Measurements from ENCODE around the gene CCDC157. TPM values are rescaled to one million over a fixed set of nuclear protein-coding genes. Genes with fewer than 3 reads are reported as not detected.
"Not testable (repeated sequence)": the region's sequence is repeated elsewhere in the genome, so short reads cannot be mapped to it uniquely, and the experiment has no call there.

The CCDC157 gene
- polyA plus RNA-seq, 4 donors, result 4.9 to 7.6 (median 5.3) TPM

DNA sequence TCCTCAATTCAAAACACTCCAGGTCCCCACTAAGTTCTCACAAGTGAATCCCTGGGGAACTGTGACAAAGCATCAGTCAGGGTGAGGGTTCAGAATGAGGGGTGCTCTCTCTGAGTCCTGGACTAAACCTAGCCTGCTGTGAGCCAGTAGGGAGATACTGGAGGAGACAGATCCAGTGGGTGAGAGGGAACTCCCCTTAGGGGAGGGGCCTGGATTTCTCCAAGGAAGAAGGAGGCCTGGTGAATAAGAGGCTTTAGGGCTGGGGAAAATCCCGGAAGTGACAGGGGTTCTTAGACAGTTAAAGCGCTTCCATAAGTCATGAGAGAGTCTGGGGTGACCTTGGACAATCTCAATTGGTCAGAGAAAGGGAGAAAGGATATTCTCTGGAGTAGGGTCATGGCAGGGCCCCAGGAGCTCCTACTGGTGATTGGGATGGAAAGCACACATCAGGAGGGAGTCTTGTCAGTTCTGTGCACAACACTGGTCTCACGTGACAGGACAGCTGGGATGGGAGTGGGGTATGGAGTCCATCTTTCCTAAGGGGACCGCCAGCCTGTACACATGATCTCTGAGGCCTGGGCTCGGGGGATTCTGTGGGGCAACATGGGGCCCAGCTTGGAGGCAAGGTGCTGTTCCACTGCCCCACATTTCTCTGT is 31.6 kb upstream of the CCDC157 start:
- no peak for DNase-seq (ENCODE audit: low read depth in 4 of 4, low spot score in 3 of 4)

GRCh38 chr22:30325724-30326254 is 31.0 kb upstream of the CCDC157 start:
- no peak for DNase-seq (ENCODE audit: low read depth in 4 of 4, low spot score in 3 of 4)

DNA sequence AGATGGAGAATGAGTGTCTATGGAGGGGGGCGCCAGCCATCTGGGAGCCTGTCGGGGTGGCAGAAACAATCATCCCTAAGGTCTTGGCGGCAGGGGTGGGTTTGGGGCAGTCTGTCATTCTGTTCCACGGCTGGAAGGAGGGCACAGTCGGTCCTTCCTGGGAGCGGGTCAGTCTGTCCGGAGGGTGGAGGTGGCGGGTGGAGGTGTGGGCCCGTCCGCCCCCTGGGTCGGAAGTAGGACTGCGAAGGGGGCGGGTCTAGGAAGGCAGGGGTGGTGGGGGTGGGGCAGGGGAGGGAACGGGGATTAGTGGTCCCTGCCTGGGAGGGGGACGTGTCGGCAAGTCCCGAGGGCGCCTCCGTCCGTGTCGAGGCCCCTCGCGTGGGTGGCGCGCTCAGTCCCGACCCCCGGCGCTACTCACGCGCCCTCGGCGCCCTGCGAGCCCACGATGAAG is 30.5 kb upstream of the CCDC157 start:
- DNase-seq (ENCODE audit: low read depth in 4 of 4, low spot score in 3 of 4), result no peak

- DNase-seq (ENCODE audit: low read depth in 4 of 4, low spot score in 3 of 4), result peak; percentile 77 to 87 (median 84)
Observed at GRCh38 chr22:30326706-30327362, 30.0 kb upstream of the CCDC157 start, which contains the start of gene TBC1D10A. TBC1D10A (minus strand) TSS chr22:30326941; CDS start chr22:30326881, 60 bp downstream.

DNA sequence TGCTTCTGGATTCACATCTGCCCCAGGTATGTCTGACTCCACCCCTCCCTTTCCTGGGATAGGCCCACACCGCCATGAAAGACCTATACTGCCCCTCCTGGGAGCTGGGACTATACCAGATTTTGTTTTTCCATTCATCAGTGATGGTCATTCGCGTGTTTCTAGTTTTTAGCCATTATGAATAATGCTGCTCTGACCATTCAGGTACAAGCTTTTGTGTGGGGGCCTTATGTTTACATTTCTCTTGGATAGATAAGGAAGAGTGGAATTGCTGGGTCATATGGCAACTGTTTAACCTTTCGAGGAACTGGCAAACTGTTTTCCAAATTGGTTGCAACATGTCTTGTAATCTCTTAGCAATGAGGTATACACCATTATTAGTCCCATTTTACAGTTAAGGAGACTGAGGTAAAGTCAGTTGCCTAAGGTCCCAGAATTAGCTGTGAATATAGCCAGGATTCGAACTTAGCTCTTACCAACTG is 28.9 kb upstream of the CCDC157 start:
- DNase-seq (ENCODE audit: low read depth in 4 of 4, low spot score in 3 of 4), result no peak

DNA sequence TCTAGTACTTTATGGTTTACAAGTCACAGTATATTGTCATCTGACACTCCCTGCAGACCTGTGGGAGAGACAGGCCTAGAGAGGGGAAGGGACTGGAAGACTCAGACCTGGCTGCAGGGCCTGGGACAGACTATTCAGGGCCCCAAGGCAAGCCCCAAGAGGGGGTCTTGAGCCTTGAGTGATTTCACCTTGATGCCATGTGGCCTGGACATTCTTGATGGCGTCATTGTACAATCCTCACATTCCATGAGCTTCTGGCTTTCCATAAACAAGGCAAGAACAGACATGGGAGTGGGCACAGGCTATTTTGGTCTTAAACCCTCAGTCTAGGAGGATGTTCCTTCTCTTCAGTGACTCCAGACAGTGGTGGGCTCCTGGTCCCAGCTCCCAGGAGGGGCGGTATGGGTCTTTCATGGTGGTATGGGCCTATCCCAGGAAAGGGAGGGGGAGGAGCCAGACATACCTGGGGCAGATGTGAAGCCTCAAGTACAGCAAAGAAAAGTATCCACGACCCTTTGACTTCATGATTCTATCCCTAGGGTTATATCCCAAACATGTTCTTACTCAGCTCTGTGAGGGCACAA is 28.2 kb upstream of the CCDC157 start:
- DNase-seq (ENCODE audit: low read depth in 4 of 4, low spot score in 3 of 4), result no peak

DNA sequence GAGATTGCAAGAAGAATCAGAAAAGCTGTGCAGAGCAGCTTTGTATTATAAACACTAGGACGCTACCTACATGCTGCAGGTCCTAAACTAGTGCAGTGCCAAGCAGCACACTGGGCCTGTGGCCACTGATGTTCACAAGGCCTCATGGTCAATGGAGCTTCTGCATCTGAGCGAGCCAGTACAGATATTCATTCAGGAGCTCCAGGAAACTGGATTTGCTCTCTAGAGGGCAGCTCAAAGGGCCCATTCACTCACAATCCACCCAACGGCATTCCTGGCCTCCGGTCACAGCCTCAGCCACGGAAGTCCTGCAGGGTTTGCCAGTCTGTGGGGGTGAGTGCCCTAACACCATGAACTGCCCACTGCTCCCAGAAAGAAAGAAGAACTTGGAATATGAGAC is 24.3 kb upstream of the CCDC157 start:
- no peak for DNase-seq (ENCODE audit: low read depth in 4 of 4, low spot score in 3 of 4)

DNA sequence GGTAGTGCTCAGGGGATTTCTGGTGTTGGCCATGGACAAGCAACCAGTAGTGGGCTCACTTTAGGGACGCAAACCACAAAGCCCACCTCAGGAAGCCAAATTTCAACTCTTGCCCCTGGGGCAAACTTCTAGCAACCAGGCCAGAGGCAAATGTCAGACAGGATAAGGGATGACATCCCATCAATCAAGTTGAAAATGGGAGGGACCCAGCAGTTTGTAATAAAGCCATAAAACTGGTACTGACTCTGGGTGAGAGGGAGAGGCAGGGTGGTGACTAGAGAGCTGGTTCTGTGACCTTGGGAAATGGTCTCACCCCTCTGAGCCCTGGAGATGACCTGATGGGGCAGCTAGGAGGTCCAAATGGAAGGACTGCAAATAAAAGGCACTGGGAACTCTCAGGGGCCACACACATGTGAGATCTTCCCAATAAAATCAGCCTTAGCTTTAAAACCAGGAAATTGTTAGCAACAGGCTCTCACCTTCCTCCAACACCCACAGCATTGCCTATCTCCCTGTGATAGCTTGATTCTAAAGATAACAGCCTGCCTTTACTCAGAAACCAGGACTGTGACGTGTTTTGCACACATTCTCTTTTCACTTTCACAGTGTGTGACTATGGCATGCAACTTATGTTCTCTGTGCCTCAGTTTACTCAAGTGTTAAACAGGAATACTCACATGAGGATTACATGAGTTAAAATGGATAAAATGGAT is 23.7 kb upstream of the CCDC157 start:
- DNase-seq (ENCODE audit: low read depth in 4 of 4, low spot score in 3 of 4), result no peak

DNA sequence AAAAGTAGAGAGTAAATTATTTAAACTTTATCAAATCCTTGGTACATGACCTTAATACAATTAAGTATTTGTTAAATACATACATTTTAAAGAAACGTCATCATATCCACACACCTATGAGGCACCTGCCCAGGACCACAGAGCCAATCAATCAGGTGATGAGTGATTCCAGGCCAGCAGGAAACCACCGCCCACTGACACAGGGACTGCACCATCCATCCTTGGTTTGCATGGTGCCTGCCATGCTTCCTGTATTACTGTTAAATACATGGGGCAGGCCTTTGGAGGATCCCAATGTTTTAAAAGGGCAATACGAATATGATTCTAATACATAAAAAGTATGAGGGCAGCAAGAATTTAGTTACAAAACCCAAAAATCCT is 23.1 kb upstream of the CCDC157 start:
- DNase-seq (ENCODE audit: low read depth in 4 of 4, low spot score in 3 of 4), result no peak

DNA sequence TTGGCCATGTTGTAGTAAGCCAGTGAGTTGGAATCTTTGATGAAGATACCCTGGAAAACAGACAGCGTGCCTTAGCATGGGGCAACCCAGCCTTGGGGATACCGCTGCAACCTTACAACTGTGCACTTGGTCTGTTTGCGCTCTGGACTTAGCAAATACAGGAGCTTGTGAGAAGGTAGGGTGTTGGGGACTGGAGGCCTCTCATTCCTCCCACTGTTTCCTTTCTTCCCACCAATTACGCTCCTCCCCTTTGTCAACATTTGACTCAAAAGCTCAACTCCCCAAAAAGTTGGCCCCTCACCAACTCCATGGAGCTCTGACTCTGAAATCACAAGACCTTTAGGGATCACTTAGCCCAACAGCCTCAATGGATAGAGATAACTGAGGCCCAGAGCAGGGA is 22.2 kb upstream of the CCDC157 start:
- DNase-seq (ENCODE audit: low read depth in 4 of 4, low spot score in 3 of 4), result no peak

DNA sequence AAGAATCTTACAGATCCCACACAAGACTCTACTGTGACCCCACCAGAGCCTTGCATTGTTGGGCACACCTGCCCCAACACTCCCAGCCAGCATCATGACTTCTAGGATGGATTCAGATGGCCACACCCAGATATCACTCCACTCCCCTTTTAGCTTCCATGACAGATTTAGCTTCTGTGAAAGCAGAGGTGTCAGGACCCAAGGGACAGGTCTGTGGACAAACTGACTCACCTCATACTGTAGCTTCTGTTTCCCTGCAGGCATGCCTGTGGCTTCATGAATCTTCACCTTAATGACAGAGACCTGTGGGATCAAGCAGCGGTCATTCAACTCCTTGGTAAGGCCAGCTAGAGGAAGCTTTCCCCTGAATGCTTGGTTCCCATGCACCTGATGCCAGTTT is 21.6 kb upstream of the CCDC157 start:
- no peak for DNase-seq (ENCODE audit: low read depth in 4 of 4, low spot score in 3 of 4)

GRCh38 chr22:30336752-30337460 is 19.9 kb upstream of the CCDC157 start:
- DNase-seq (ENCODE audit: low read depth in 4 of 4, low spot score in 3 of 4), result no peak

- no peak for DNase-seq (ENCODE audit: low read depth in 4 of 4, low spot score in 3 of 4)
Observed at GRCh38 chr22:30337461-30337778, 19.4 kb upstream of the CCDC157 start.

GRCh38 chr22:30338341-30338740 is 18.5 kb upstream of the CCDC157 start:
- DNase-seq (ENCODE audit: low read depth in 4 of 4, low spot score in 3 of 4), result not testable (repeated sequence)

- DNase-seq (ENCODE audit: low read depth in 4 of 4, low spot score in 3 of 4), result no peak
Observed at GRCh38 chr22:30338802-30339201, 18.0 kb upstream of the CCDC157 start.

DNA sequence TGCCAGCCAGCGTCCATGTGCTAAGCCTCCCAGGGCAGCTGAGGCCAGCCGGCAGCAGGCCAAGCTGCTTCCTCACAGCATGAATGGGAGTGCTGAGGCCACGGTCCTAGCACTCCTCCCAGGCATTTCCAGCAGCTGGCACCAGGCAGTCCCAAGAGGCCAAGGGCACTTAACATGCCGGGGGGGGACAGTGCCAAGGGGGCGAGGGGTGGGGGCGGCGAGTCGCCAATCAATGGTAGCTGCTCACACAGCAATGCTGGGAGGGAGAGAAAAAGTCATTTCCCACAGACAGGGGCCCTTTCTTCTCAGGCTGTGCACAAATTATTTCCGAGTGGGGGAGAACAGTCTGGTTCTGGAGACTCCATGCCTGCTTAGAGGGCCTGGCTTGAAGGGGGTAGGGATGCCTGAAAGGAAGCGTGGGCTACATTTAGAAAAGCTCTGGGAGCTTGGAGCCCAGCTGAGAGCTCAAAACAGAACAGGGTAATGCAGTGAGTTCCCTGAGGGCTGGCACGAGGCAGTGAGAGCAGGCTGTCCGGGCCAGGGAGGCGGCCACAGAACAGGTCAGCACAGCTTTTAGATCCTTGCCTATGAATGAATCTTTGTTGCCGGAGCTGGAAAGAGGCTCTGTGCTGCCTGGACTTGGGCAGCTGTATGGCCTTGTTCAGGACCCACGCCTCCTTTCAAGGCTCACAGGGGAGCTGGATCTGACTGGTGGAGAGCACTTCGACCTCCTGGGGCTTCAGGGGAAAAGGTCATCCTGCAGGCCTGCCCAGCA is 15.7 kb upstream of the CCDC157 start:
- DNase-seq (ENCODE audit: low read depth in 4 of 4, low spot score in 3 of 4), result no peak

GRCh38 chr22:30344447-30345200 is 12.2 kb upstream of the CCDC157 start:
- DNase-seq (ENCODE audit: low read depth in 4 of 4, low spot score in 3 of 4), result no peak

DNA sequence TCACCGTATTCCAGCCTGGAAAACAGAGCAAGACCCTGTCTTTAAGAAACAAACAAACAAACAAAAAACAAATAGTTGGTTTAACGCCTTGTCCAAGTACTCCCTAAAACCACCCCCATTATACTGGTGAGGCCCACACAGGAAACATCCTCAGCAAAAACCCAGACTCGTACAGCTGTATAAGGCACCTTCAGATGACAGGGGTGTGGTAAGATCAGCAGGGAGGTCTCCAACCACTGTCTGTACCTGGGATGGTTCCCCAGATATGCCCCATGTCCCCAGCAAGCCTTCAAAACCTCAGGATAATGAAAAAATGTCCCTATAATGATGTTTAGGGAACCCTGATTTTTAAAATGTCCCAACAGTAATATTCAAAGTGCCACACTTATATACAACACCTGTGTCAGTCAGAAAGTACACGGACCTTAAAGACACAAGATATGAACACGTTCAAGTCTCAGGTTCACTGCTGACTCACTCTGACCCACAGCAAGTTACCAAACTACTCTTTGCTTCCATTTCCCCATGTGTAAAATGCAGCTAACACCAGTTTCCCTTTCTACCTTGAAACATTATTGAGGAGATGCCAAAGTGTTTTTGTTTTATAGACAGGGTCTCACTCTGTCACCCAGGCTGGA is 9.4 kb upstream of the CCDC157 start:
- DNase-seq (ENCODE audit: low read depth in 4 of 4, low spot score in 3 of 4), result no peak
